OCI-LY1 (cell line): Measurements from ENCODE around the gene DCT.

Source experiments
- H2AFZ ChIP-seq: fragments of 200-600 bp; sonication (generic), shearing (Covaris generic); 2 replicates; pipeline ENCODE4 v1.6.0; 2014; ENCODE audit warnings: antibody characterized with exemption, mild to moderate bottlenecking, low read length
- H3F3A ChIP-seq: fragments of 200-600 bp; sonication (generic), shearing (Covaris generic); 2 replicates; pipeline ENCODE4 v1.6.0; 2014; ENCODE audit warnings: mild to moderate bottlenecking, antibody characterized with exemption, low read length, moderate library complexity; ENCODE audit not compliant: insufficient read depth
- H3K27ac ChIP-seq: fragments of 200-600 bp; sonication (generic); 2 replicates; pipeline ENCODE4 v1.5.1; 2014; ENCODE audit warnings: low read length, mixed run types, mild to moderate bottlenecking, low read depth; ENCODE audit not compliant: poor library complexity, severe bottlenecking
- H3K27me3 ChIP-seq: fragments of 200-600 bp; sonication (generic); 2 replicates; pipeline ENCODE4 v1.6.0; 2014; ENCODE audit warnings: antibody characterized with exemption, mild to moderate bottlenecking, low read length, moderate library complexity; ENCODE audit not compliant: insufficient read depth
- H3K36me3 ChIP-seq: fragments of 200-600 bp; sonication (generic); 2 replicates; pipeline ENCODE4 v1.6.1; 2014; ENCODE audit warnings: mild to moderate bottlenecking, antibody characterized with exemption, low read length, moderate library complexity, mixed read lengths; ENCODE audit not compliant: insufficient read depth
- H3K4me1 ChIP-seq: fragments of 200-600 bp; sonication (generic); 2 replicates; pipeline ENCODE4 v1.5.1; 2014; ENCODE audit warnings: mild to moderate bottlenecking, low read length, moderate library complexity; ENCODE audit not compliant: insufficient read depth, severe bottlenecking
- H3K4me2 ChIP-seq: fragments of 200-600 bp; sonication (generic), shearing (Covaris generic); 2 replicates; pipeline ENCODE4 v1.6.1; 2014; ENCODE audit warnings: low read length
- H3K4me3 ChIP-seq: fragments of 200-600 bp; sonication (generic); 2 replicates; pipeline ENCODE4 v1.5.1; 2014; ENCODE audit warnings: low read length, low read depth, mild to moderate bottlenecking, mixed read lengths; ENCODE audit not compliant: poor library complexity, severe bottlenecking
- H3K79me2 ChIP-seq: fragments of 200-600 bp; shearing (Covaris generic); 2 replicates; pipeline ENCODE4 v1.6.1; 2016; ENCODE audit warnings: mixed run types, low read length, mixed read lengths; ENCODE audit not compliant: insufficient read depth
- H3K9ac ChIP-seq: fragments of 200-600 bp; sonication (generic), shearing (Covaris generic); 2 replicates; pipeline ENCODE4 v1.6.1; 2014; ENCODE audit warnings: mild to moderate bottlenecking, low read length, mixed read lengths
- H3K9me2 ChIP-seq: fragments of 200-600 bp; sonication (generic), shearing (Covaris generic); 2 replicates; pipeline ENCODE4 v1.6.1; 2014; ENCODE audit warnings: low read depth, mild to moderate bottlenecking, low read length, mixed read lengths
- H3K9me3 ChIP-seq: fragments of 200-600 bp; shearing (Covaris generic); 2 replicates; pipeline ENCODE4 v1.6.1; 2014; ENCODE audit warnings: low read length, mixed read lengths
- H4K20me1 ChIP-seq: fragments of 200-600 bp; sonication (generic), shearing (Covaris generic); 2 replicates; pipeline ENCODE4 v1.6.0; 2016; ENCODE audit warnings: mild to moderate bottlenecking, low read length; ENCODE audit not compliant: insufficient read depth
- CTCF ChIP-seq: fragments of 200-600 bp; sonication (generic), shearing (Covaris generic); IDR thresholded peaks from 2 replicates; pipeline ENCODE4 v1.5.1; 2017; ENCODE audit warnings: mild to moderate bottlenecking, antibody characterized with exemption, low read length, moderate library complexity, mixed read lengths
- EZH2 ChIP-seq: fragments of 200-600 bp; sonication (generic), shearing (Covaris generic); IDR thresholded peaks from 2 replicates; pipeline ENCODE4 v1.8.0; 2017; ENCODE audit warnings: borderline replicate concordance, mixed run types, mild to moderate bottlenecking, antibody characterized with exemption, low read length, moderate library complexity, mixed read lengths

Gene DCT

GRCh38 chr13:94414141-94414540, 65.3 kb downstream of the DCT start:
- no peaks in the 10 kb centered on the region for H3K4me1 ChIP-seq
- H3K4me3 ChIP-seq, result no peak overlapping the region
- H2AFZ ChIP-seq, result no peak overlapping the region
- no peaks in the 10 kb centered on the region for H3K9me3 ChIP-seq
- H4K20me1 ChIP-seq, result no peaks in the 10 kb centered on the region
- no peaks in the 10 kb centered on the region for H3F3A ChIP-seq
- H3K36me3 ChIP-seq, result no peaks in the 10 kb centered on the region
- no peak overlapping the region for H3K27ac ChIP-seq
- H3K9me2 ChIP-seq, result no peaks in the 10 kb centered on the region
- no peaks in the 10 kb centered on the region for H3K79me2 ChIP-seq
- no peak for TF ChIP-seq CTCF
- no peak for TF ChIP-seq EZH2
- no peak overlapping the region for H3K4me2 ChIP-seq
- H3K9ac ChIP-seq, result no peak overlapping the region
- no peaks in the 10 kb centered on the region for H3K27me3 ChIP-seq

DNA sequence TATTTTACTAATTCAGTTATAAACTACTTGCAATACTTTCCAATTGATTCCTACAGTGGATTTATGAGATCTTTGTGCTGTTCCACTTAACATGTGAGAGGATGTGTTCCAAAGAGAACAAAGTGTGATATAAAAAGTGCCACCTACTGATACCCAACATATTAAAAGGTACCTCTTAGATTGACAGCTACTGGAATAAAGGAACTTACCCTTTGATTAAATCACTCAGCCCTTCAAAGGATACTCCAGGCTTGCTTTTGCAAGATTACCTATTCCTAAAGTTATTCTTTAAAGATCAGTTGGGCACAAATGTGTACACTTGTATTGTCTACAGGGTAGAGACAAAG, 65.9 kb downstream of the DCT start:
- H3K9me3 ChIP-seq, result no peaks in the 10 kb centered on the region
- no peak for TF ChIP-seq EZH2
- H3K4me2 ChIP-seq, result no peak overlapping the region
- no peaks in the 10 kb centered on the region for H3K36me3 ChIP-seq
- H3K9me2 ChIP-seq, result no peaks in the 10 kb centered on the region
- H3F3A ChIP-seq, result no peaks in the 10 kb centered on the region
- H4K20me1 ChIP-seq, result no peaks in the 10 kb centered on the region
- no peak overlapping the region for H2AFZ ChIP-seq
- H3K27ac ChIP-seq, result no peak overlapping the region
- no peaks in the 10 kb centered on the region for H3K4me1 ChIP-seq
- H3K9ac ChIP-seq, result no peak overlapping the region
- no peaks in the 10 kb centered on the region for H3K27me3 ChIP-seq
- no peak overlapping the region for H3K4me3 ChIP-seq
- H3K79me2 ChIP-seq, result no peaks in the 10 kb centered on the region

DNA sequence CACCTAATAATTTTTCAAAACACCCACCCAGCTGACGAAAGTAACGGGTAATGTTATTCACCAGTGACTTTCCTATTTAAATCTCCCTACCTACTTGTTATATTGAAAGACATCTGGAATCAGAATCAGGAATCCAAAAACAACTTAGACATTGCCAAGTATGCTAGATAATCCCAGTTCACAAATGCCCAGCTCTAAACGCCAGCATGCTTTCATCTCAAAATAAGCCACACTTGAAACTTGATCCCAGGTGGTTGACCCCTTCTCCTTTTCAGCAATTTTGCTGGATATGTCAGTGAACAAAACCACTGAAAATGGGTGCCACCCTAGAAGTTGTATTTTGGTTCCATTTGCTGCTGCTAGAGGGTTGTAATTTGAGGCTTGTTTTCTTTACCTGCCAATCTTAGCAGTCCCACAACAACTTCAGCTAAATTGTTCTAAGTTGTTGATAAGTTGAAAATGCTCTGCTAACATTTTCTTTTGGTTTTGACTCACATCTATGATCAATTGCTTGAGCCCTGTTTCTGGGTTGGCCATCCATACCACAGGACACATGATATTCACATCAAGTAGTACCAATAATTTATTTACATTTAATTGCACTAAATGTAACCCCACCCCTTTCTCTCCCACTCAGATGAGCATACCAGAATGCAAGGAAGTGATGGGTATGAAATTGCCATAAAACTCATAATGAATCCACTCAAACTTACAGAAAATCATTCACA, 66.4 kb downstream of the DCT start:
- Histone ChIP-seq H4K20me1 (no peaks in the 10 kb centered on the region), H3K27me3 (no peaks in the 10 kb centered on the region), H3F3A (no peaks in the 10 kb centered on the region), H3K36me3 (no peaks in the 10 kb centered on the region), H3K9ac (no peak overlapping the region), H3K4me3 (no peak overlapping the region), H3K9me3 (no peaks in the 10 kb centered on the region), H3K27ac (no peak overlapping the region), H3K4me2 (no peak overlapping the region), H3K79me2 (no peaks in the 10 kb centered on the region), H2AFZ (no peak overlapping the region), H3K4me1 (no peaks in the 10 kb centered on the region), H3K9me2 (no peaks in the 10 kb centered on the region)
- no peak for TF ChIP-seq CTCF
- TF ChIP-seq EZH2, result no peak

DNA sequence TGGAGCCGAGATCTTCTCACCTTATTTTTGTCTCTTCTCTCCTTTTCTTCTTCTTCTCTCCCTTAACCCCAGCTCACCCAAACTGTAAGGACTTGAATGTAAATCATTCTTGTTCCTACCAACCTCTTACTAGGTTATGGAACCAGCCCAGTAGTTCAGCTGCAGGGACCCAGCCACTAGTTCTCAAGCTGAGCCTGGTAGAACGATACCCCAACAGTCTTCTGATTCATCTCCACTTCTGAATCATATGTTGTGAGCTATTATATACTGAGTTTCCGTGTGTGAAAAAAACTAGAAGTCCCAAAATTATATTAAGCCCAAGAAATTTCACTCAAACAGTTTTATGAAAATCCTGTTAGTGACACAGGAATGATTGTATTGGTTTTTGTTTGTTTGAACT, 67.7 kb downstream of the DCT start:
- no peaks in the 10 kb centered on the region for H3K9me3 ChIP-seq
- no peak overlapping the region for H3K4me3 ChIP-seq
- H3K9ac ChIP-seq, result no peak overlapping the region
- no peaks in the 10 kb centered on the region for H3K36me3 ChIP-seq
- H3K4me1 ChIP-seq, result no peaks in the 10 kb centered on the region
- H4K20me1 ChIP-seq, result no peaks in the 10 kb centered on the region
- TF ChIP-seq CTCF (no peak), EZH2 (no peak)
- no peaks in the 10 kb centered on the region for H3F3A ChIP-seq
- H3K79me2 ChIP-seq, result no peaks in the 10 kb centered on the region
- no peaks in the 10 kb centered on the region for H3K9me2 ChIP-seq
- H2AFZ ChIP-seq, result no peak overlapping the region
- H3K4me2 ChIP-seq, result no peak overlapping the region
- H3K27me3 ChIP-seq, result no peaks in the 10 kb centered on the region
- H3K27ac ChIP-seq, result no peak overlapping the region
